Breast epithelium (tissue), 3 donors: Measurements from ENCODE around the gene NBPF11.
"Not testable (repeated sequence)": the region's sequence is repeated elsewhere in the genome, so short reads cannot be mapped to it uniquely, and the experiment has no call there.

Experiments used
- CTCF ChIP-seq, 3 donors: fragments of 450-650 bp; IDR thresholded peaks; one replicate each; pipeline ENCODE4 v1.5.1; 2016 to 2017; ENCODE audit warnings: antibody characterized with exemption in 3 of 3, mild to moderate bottlenecking in 3 of 3, moderate library complexity in 3 of 3
- POLR2A ChIP-seq: fragments of 450-650 bp; IDR thresholded peaks from one replicate; pipeline ENCODE4 v1.6.1; 2016; ENCODE audit warnings: antibody characterized with exemption, mild to moderate bottlenecking, moderate library complexity

GRCh38 chr1:148068606-148069005, 83.5 kb downstream of the NBPF11 start:
- not testable (repeated sequence) for TF ChIP-seq CTCF (IDR thresholded peaks at IDR 0.05); POLR2A
